Vagina (tissue), 2 donors: Measurements from ENCODE around the gene PRSS16. TPM values are rescaled to one million over a fixed set of nuclear protein-coding genes. Genes with fewer than 3 reads are reported as not detected.
"Not testable (repeated sequence)": the region's sequence is repeated elsewhere in the genome, so short reads cannot be mapped to it uniquely, and the experiment has no call there.

Source experiments
- DNase-seq, 2 donors: peaks; one replicate each; pipeline ENCODE4 v3.0.0-alpha.2; 2017; ENCODE audit errors: extremely low spot score in 2 of 2
- H3K27ac ChIP-seq: fragments of 200-600 bp; sonication (generic); one replicate; pipeline ENCODE4 v1.5.1; 2019
- H3K27me3 ChIP-seq: fragments of 200-600 bp; sonication (generic); one replicate; pipeline ENCODE4 v1.5.1; 2019
- H3K36me3 ChIP-seq, 2 donors: fragments of 200-600 bp; sonication (generic); one replicate each; pipeline ENCODE4 v1.5.1; 2017 to 2019
- H3K4me1 ChIP-seq: fragments of 200-600 bp; sonication (generic); one replicate; pipeline ENCODE4 v1.5.1; 2019
- H3K4me3 ChIP-seq, 2 donors: fragments of 200-600 bp; sonication (generic); 1 replicate in 1 of 2; 2 replicates in 1 of 2; pipeline ENCODE4 v1.5.1; 2016 to 2019
- H3K9me3 ChIP-seq: fragments of 200-600 bp; sonication (generic); one replicate; pipeline ENCODE4 v1.5.1; 2019
- CTCF ChIP-seq, 3 experiments: fragments of 450-650 bp in 2 of 3; fragments of 200-600 bp in 1 of 3; sonication (generic) in 1 of 3; IDR thresholded peaks; one replicate each; pipeline ENCODE4 v1.5.1; 2017 to 2019; ENCODE audit warnings: antibody characterized with exemption in 3 of 3, mild to moderate bottlenecking in 2 of 3, moderate library complexity in 2 of 3
- POLR2A ChIP-seq, 2 donors: fragments of 450-650 bp; IDR thresholded peaks; one replicate each; pipeline ENCODE4 v1.6.1; 2017; ENCODE audit warnings: antibody characterized with exemption in 2 of 2, mild to moderate bottlenecking in 2 of 2, moderate library complexity in 2 of 2
- POLR2AphosphoS5 ChIP-seq, 2 donors: sonication (generic); formaldehyde crosslinking; IDR thresholded peaks; one replicate each; pipeline ENCODE4 v1.9.0; 2017; ENCODE audit warnings: antibody characterized with exemption in 2 of 2, mild to moderate bottlenecking in 2 of 2, low read depth in 1 of 2; ENCODE audit not compliant: insufficient read depth in 1 of 2
- intact Hi-C: fragments of 100-400 bp; cut with DNase I; formaldehyde crosslinking; loops from one replicate; pipeline ENCODE4 v1.15.1; 2023
- total RNA-seq: library from RNA; depleted of rRNA; stranded (reverse); fragments of >200 nt; gene quantifications from one replicate; pipeline ENCODE4 v1.2.3, GENCODE V29; 2016

Gene PRSS16
- total RNA-seq, 1 donor from 2014 or later = 1.2 TPM

GRCh38 chr6:27216874-27217273, 30.6 kb upstream of the PRSS16 start:
- Histone ChIP-seq H3K4me3 (no peak overlapping the region), H3K27ac (no peak overlapping the region), H3K9me3 (no peaks in the 10 kb centered on the region), H3K4me1 (no peaks in the 10 kb centered on the region), H3K27me3 (no peaks in the 10 kb centered on the region), H3K36me3 (no peaks in the 10 kb centered on the region)
- DNase-seq = no peak
- TF ChIP-seq POLR2AphosphoS5 (IDR thresholded peaks at IDR 0.05; ENCODE audit: insufficient read depth in 1 of 2, low read depth in 1 of 2) = no peak
- TF ChIP-seq CTCF (IDR thresholded peaks at IDR 0.05) = no peak
- TF ChIP-seq POLR2A (IDR thresholded peaks at IDR 0.05) = no peak
- intact Hi-C loops = no loop called here

- H3K27me3 ChIP-seq, H3K4me1 ChIP-seq, H3K9me3 ChIP-seq, H3K36me3 ChIP-seq, DNase-seq, H3K4me3 ChIP-seq, H3K27ac ChIP-seq, intact Hi-C loops: not testable (repeated sequence)
Observed at GRCh38 chr6:27222971-27223370, 24.5 kb upstream of the PRSS16 start.

- Histone ChIP-seq H3K27me3 (no peaks in the 10 kb centered on the region), H3K9me3 (no peaks in the 10 kb centered on the region), H3K4me1 (no peaks in the 10 kb centered on the region), H3K4me3 (no peak overlapping the region), H3K27ac (no peak overlapping the region), H3K36me3 (no peaks in the 10 kb centered on the region)
- DNase-seq = no peak
- TF ChIP-seq POLR2A (IDR thresholded peaks at IDR 0.05) = no peak
- no peak for TF ChIP-seq CTCF (IDR thresholded peaks at IDR 0.05)
- TF ChIP-seq POLR2AphosphoS5 (IDR thresholded peaks at IDR 0.05; ENCODE audit: insufficient read depth in 1 of 2, low read depth in 1 of 2) = no peak
- intact Hi-C loops = no loop called here
Observed at GRCh38 chr6:27224729-27225128, 22.8 kb upstream of the PRSS16 start.

GRCh38 chr6:27228963-27229477, 18.5 kb upstream of the PRSS16 start:
- no peak for TF ChIP-seq CTCF (IDR thresholded peaks at IDR 0.05)
- no peak for TF ChIP-seq POLR2A (IDR thresholded peaks at IDR 0.05)
- no peak for TF ChIP-seq POLR2AphosphoS5 (IDR thresholded peaks at IDR 0.05; ENCODE audit: insufficient read depth in 1 of 2, low read depth in 1 of 2)
- no peaks in the 10 kb centered on the region for H3K9me3 ChIP-seq
- no peak overlapping the region for H3K27ac ChIP-seq
- intact Hi-C loops = no loop called here
- DNase-seq = no peak
- H3K27me3 ChIP-seq = no peaks in the 10 kb centered on the region
- H3K4me3 ChIP-seq = no peak overlapping the region
- no peaks in the 10 kb centered on the region for H3K4me1 ChIP-seq
- H3K36me3 ChIP-seq = no peaks in the 10 kb centered on the region

GRCh38 chr6:27230758-27231111, 16.8 kb upstream of the PRSS16 start:
- Histone ChIP-seq H3K27ac (no peak overlapping the region), H3K4me3 (no peak overlapping the region), H3K9me3 (no peaks in the 10 kb centered on the region), H3K36me3 (no peaks in the 10 kb centered on the region), H3K27me3 (no peaks in the 10 kb centered on the region), H3K4me1 (no peaks in the 10 kb centered on the region)
- TF ChIP-seq POLR2A (IDR thresholded peaks at IDR 0.05) (no peak), CTCF (IDR thresholded peaks at IDR 0.05) (no peak), POLR2AphosphoS5 (IDR thresholded peaks at IDR 0.05; ENCODE audit: insufficient read depth in 1 of 2, low read depth in 1 of 2) (no peak)
- intact Hi-C loops = no loop called here
- DNase-seq = no peak

GRCh38 chr6:27234576-27234975, 12.9 kb upstream of the PRSS16 start:
- Histone ChIP-seq H3K4me1 (peaks cover 6% of the 10 kb centered on the region), H3K27me3 (no peaks in the 10 kb centered on the region)
- intact Hi-C loops = no loop called here

More at GRCh38 chr6:27234576-27234975, 12.9 kb upstream of the PRSS16 start:
- Histone ChIP-seq H3K27ac (no peak overlapping the region), H3K9me3 (no peaks in the 10 kb centered on the region), H3K4me3 (no peak overlapping the region), H3K36me3 (no peaks in the 10 kb centered on the region)
- DNase-seq = no peak
- TF ChIP-seq POLR2AphosphoS5 (IDR thresholded peaks at IDR 0.05; ENCODE audit: insufficient read depth in 1 of 2, low read depth in 1 of 2) = no peak
- TF ChIP-seq CTCF (IDR thresholded peaks at IDR 0.05) = no peak
- no peak for TF ChIP-seq POLR2A (IDR thresholded peaks at IDR 0.05)
